SH-SY5Y (cell line): ENCODE data around the gene GPR35.

Source experiments
- GATA2 ChIP-seq: IDR thresholded peaks from 2 replicates; pipeline ENCODE4 v1.6.1; 2011; ENCODE audit warnings: mild to moderate bottlenecking, low read depth, low read length
- GATA3 ChIP-seq: IDR thresholded peaks from 2 replicates; pipeline ENCODE4 v1.6.1; 2011; ENCODE audit warnings: low read depth, mild to moderate bottlenecking, low read length, moderate library complexity

- TF ChIP-seq GATA2, result no peak
- no peak for TF ChIP-seq GATA3
Observed at GRCh38 chr2:240655931-240656886, 30.9 kb downstream of the GPR35 start.
